IPS-11a (cell line): ENCODE measurements around the gene RNLS.

Experiments used
- H3K4me3 ChIP-seq: one replicate; pipeline ENCODE4 v1.5.1; 2013; ENCODE audit warnings: low read depth, low read length, control low read depth

The RNLS gene

DNA sequence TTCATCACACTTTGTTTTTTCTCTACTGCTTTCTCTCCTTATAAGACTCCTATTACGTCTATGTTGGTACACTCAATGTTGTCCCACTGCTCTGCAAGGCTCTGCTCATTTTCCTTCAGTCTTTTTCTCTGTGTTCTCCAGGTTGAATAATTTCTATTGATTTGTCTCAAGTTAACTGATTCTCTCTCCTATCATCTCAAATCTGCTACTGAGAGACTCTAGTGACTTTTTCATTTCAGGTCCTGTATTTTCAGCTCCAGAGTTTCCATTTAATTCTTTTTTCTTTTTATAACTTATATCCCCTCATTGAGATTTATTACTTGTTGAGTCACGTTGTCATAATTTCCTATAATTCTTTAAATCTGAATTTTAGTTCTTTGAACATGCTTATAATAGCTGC, 100.9 kb downstream of the RNLS start:
- H3K4me3 ChIP-seq = no peak overlapping the region

DNA sequence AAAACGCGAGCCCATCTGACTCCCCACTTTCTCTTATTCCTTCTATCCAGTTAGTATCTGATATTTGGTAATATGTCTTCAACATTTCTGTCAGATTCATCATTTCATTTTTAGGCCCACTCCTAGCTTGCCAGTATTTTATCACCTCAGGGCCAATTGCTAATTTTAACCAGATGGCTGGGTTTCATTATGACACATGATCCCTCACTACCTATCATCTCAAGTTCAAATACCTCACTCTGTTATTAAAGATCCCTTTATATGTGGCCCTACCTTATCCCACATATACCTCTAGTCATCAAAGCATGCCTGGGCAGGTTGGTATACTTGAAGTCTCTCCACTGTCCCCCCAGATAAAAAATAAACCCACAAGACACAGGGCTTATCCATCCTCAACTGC, 104.9 kb downstream of the RNLS start:
- no peak overlapping the region for H3K4me3 ChIP-seq

DNA sequence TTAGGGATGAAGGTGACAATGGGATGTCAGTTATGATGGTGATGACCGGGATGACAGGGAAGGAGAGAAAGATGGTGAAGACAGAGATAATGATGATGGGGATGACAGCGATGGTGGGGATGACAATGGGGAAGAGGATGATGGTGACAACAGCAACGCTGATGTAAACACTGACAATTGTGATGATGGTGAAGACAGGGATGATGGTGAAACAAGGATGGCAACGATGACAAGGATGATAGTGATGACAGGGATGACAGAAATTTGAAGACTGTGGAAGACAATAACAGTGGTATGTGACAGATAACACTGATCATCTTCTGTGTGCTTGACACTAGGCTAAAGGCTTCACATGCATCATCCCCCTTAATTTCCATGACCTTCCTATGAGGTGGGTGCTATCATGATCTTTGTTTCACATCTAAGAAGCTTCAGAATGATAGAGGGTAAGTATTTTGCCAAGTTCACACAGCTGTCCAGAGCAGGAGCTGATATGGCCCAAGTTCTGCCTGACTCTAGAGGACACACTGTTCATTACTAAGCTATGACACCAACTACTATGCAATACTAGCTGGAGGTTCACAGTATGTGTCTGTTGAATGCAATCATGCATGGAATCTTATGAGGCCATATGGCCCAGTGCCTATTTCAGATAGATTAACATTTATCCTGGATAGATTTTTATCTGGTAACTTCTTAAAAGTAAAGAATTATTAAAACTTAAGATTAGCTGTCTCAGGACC, 105.6 kb downstream of the RNLS start:
- no peak overlapping the region for H3K4me3 ChIP-seq

DNA sequence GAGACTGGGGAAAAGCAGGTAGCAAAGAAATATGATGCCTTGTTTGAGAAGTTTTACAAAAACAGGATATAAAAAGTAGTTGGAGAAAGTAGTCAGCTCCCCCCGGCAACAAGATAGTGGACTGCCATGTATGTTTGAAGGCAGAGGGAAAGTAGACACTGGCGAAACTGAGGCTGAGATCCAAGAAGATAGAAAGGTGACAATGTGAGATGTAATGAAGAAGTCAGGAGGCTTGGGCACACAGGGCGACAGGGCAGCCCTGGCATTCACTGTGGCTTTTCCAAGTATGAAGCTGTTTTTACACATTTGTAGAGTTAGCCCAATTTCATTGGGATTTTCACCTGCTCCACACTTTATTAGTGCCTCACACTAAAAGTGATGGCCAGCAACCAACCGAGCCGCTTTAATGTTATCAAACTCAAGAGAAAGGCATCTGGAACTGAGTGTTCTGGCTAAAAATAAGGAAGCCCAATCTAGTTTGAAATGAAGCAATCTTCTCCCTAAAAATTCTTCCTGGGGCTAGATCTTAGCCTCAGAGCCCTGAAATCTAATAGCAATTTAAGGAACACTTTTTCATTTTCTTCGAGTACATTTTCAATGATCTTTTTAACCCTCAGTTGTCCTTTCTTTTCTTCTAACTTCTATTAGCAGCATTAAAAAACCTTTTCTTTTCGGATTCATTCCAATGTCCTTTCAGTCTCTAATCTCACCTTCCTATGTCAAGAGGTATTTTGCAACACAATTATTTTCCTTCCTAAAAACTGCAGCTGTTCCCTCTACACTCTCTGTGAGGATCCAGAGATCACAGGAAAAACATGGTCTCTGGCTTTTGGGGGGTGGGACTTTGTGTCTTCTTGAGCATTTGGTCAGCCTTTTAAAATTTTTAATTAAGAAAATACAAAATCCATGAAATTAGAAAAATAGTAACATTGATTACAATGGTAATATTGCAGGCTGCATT, 108.0 kb downstream of the RNLS start:
- H3K4me3 ChIP-seq = no peak overlapping the region

DNA sequence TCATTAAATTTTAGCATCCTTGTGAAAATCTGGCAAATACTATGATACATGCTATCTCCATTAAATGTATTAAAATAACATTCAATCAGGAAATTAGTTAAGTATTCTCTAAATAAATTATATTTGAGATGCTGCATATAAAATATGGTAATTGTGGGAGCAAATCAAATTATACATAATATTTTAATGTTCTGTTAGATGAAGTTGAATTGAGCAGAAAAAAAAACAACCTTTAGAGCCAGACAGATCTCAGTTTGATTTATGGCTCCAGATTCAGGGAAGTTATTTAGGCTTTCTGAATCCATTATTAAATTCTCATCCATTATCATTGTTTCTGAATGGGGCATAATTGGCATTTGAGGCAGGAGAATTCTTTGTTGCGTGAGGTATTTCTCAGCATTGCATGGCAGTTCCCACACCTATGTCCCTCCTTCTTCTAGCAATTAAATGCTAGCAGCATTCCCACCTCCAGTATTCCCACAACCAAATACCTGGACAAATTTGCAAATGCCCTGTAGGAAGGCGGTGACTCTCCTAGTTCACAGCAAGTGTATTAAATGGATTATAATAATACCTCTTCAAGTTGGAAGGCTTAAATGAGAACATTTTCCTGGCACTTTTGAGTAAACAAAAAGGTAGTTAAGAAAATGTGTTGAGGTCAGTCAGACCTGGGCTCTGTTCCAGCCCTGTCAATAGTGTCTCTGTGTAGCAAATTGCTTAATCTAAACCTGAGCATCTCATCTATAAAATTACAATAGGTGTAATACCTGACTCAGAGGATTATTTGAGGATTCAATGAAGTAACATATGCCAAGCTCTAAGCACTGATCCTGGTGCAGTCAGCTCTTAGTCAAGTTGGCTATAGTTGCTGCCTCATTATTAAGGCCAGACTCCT, 108.9 kb downstream of the RNLS start:
- H3K4me3 ChIP-seq = no peak overlapping the region

DNA sequence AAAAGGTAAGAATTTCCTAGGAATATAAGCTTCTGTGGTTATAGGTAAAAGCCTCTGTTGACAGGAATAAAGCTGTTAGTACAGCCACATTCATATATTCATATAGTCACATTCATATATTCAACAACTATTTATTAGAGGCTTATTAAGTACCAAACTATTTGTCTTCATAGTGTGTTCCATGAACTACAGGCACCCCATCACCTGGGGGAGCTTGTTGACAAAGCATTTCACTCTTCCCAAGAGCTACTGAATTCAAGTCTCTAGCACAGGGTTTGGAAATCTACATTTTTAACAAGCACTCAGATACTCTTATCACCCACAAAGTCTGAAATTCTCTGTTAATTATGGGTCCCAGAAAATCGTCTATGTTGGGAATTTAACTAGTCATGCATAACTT, 110.6 kb downstream of the RNLS start:
- no peak overlapping the region for H3K4me3 ChIP-seq

DNA sequence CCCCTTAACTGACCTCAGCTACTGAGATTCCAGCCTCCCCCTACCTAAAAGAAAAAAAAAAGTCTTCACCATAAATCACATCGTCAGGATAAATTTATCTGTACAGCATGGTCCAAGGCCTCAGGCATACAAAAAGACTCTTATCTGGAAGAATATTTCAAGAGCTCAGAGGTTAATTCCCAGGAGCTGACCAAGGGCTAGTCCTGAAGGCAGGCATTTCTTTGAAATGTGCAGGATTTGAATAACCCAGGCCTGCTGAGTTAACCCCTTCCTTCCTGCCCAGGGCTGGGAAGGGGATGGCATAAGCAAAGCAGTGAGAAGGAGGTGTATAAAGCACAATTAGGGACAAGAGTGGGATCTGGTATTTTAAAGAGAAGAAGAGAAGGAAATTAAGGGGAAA, 111.2 kb downstream of the RNLS start:
- H3K4me3 ChIP-seq = no peak overlapping the region

DNA sequence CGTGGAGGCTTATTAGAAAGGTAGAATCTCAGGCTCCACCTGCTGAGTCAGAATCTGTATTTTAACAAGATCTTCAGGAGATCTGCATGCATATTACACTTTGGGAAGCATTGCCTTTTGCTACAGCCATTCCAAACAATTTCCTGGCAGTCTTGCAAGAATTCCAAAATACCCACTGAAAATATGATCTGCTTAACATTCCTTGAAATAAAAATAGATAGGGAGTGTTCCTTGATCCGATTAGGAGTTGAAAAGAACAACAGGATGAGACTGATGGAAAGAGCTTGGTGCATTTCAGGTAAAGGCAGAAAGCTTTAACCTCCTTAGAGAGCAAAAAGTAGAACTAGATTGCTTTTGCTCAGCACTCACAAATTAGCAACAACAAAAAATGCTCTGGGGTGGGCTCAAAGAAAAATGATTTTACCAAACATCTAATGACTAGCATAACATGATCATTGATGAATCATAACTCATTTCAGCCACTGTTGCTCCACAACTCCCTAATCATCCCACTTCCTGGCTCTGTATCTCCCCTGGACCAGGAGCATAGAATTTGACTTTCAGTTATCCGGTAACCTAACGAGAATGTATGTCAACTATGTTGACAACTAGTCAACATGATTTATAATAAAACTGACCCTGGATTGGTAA, 115.2 kb downstream of the RNLS start:
- H3K4me3 ChIP-seq = no peak overlapping the region

DNA sequence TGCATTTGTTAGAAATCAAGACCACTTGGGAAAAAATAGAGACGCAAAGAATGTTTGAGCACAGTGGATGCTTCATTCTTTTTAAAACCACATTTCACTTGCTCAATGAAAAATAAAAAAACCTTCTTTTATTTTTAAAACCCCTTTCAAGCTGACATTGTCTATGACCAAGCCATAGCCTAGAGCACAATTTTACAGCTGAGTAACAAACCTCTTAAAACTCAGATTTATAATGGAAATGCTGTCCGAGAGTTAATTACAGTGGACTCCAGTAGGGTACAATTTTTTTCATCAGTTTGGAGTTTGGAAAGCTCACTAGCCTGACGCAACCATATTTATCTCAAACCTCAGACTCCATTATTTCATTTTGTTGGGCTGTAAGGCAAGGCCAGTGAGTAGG, 116.3 kb downstream of the RNLS start:
- no peak overlapping the region for H3K4me3 ChIP-seq

DNA sequence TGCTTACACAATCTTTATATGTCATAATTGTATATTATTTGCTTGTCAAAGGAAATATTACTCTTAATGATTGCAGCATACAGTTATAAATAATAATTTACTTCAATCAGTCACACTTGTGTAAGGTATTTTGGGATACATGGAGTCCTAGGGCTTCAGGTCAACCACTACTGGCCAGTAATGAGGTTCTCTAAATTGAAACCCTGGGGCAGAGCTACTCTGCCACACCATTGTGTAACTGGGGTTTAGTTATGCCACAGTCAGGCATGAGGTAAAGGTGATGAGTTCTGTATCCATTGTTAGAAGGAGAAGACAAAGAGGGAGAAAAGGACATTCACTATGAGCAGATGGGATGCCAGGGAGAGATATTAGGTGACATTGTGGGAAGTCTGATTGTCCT, 117.4 kb downstream of the RNLS start:
- H3K4me3 ChIP-seq = no peak overlapping the region

DNA sequence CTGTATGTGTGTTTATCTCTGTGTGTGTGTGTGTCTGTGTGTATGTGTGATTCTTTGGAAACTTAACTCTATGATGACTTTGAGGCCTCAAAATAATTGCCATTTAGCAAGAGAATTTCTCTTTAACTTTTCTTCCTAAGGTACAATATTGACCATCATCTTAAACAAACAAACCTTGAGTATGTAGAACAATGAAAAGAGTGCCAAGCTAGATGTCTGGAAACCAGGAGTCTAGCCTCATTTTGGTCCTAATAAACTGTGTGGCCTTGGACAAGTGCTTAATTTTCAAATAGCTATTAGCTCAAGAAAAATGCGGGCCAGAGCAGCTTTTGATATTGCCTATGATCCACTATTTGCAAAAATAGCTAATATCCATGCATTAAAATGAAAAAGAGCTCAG, 119.3 kb downstream of the RNLS start:
- H3K4me3 ChIP-seq = no peak overlapping the region

DNA sequence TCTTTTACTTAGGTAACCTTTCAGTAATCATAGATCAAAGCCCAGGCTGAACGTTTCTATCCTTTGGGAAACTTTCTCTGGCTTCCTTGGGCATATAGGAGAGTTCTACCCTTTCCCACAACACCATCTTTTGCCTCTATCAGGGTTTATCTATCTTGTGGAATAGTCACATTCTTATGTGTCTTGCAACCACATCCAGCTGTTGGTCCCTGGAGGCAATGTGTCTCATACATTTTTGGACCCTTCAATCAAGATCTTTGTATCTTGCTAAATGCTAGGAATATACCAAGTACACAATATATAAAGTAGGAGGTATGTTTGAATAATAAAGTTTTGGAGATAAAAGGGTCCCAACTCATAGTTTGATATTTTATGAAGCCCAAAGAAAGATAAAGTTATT, 121.7 kb downstream of the RNLS start:
- no peak overlapping the region for H3K4me3 ChIP-seq

DNA sequence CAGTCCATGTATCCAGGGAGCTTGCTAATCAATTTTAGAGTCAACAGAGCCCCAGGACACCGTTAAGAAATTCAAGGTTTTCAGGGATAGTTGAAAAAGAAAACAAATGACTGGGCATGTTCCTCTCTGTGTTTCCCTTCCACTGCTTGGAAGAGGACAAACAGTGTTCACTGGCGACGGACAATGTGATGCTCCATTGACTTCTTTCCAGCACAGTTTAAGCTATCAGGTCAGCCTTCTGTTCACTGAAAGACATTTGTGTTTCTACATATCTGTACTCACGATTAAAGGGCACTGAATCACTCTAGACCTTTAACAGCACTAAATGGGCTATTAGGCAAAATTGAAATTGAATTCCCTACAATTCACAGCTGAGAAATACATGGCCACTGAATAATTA, 123.6 kb downstream of the RNLS start:
- H3K4me3 ChIP-seq = no peak overlapping the region

DNA sequence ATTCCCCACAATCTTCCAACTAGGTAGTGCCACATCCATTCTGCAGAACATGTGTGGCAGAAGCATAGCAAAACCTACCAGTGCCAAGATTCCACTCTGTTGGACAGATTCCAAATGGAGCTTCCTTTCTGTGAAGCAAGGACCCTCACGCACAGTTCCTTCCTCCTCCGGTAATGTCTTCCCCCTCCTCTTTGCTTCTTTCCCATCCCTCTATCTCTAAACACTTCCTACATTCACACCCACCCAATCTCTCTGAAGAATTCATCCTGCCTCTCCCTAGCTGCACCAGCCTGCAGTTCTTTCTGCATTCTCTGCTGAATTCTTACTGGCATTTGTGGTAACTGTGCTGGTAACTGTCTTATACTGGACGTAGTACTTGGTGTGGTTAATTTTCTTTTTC, 124.9 kb downstream of the RNLS start:
- H3K4me3 ChIP-seq = no peak overlapping the region

DNA sequence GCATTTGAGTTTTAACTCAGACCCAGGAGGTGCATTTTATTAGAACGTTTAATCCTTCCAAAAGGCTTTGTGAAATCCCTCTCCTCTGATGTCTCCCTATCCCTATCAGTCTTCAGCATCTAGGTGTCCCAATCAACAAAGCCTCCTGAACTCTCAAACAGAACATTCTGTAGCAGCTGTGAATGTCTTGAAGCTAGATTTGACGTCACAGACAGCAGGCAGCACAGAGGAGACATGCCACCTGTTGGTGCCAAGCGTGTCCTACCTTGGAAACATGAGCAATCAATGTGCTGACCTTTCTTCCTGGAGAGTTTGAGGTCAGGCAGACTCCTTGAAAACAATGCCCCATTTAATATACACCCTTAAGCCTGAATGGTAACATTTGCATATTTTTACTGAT, 125.5 kb downstream of the RNLS start:
- no peak overlapping the region for H3K4me3 ChIP-seq

DNA sequence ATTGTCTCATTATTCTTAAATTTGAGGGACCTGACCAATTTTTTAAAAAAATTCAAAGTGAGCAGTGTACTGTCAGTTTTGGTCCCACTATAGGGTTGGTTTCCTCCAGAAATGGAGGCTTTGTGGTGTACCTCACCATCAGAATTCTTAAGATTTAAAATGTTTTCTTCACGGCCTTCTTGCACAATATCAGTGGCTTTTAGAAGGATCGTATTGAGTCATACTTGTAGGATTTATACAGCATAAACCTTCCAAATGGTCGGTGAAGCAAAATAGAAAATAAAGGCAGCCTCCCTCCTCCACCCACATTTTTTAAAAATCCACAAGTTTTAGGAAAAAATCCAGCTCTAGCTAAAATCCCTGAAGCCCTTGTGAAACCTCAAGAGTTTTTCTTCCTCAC, 126.4 kb downstream of the RNLS start:
- no peak overlapping the region for H3K4me3 ChIP-seq

DNA sequence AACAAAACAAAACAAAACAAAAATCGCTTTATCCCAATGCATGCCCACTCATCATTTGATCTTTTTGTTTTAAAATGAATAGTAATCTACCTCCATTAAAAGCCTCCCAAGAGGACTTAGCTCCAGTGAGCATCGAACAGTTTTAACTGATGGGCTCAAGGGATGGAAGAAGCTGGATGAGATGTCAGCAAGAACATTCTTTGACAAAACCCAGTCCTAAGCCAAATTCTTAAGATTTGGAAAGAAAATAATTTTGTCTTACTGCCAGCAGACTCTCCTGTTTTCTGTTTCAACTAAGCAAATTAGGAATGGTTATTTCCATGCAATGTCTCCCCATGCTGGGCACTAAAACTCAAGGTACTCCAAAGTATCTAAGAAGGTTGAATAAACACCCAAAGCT, 127.3 kb downstream of the RNLS start:
- H3K4me3 ChIP-seq = no peak overlapping the region

DNA sequence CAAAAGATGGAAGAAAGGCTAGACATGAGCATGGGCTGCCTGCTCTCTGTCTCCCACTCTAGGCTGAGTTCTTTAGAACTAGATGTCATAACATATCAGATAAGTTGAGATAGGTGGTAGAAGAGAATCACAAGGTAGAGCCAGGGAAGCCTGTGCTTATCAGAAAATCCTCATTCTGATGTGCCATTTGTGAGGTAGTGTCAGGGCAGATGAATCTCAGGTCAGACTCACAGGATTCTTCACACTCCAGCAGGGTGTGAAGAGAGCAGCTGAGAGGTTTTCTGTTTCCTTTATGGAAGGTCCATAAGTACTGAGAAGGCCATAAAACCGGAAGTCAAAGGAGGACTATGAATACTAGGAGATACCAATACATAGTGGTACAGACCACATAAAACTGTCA, 132.9 kb downstream of the RNLS start:
- H3K4me3 ChIP-seq = no peak overlapping the region

DNA sequence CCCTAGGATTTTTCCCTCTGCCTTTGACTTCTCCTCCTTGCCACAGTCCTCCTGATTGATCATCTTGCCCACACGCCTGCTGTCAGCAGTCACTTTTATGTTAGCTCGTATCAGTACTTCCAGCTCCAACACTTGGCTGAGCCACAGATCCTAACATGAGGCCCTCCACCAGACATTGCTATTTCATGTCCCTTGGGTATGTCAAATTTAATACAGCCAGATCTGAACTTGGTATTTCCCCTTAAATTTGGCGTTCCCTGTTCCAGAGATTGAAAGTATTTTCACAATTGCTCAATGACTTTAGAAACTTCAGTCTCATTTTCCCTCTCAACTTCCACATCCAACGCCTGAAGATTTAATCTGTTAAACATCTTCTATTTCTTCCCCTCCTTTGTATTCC, 140.4 kb downstream of the RNLS start:
- H3K4me3 ChIP-seq = no peak overlapping the region

DNA sequence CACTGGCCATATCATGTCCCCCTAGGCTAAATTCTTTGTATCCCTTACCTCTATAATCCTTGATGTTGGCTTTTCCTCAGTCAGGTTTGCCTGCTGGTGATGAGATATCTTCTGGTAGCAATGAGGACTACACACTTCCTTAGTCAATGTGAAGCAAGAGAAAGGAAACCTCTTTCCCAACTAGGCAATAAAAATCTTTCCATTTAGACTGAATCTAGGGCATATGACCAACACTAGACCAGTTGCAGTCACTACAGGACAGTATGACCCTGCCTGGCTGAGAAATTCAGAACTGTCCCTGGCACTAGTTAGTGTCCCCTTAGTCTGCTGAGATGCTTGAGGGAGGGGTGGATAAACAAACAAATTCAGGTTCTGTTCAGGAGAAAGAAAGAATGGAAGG, 142.6 kb downstream of the RNLS start:
- H3K4me3 ChIP-seq = no peak overlapping the region

DNA sequence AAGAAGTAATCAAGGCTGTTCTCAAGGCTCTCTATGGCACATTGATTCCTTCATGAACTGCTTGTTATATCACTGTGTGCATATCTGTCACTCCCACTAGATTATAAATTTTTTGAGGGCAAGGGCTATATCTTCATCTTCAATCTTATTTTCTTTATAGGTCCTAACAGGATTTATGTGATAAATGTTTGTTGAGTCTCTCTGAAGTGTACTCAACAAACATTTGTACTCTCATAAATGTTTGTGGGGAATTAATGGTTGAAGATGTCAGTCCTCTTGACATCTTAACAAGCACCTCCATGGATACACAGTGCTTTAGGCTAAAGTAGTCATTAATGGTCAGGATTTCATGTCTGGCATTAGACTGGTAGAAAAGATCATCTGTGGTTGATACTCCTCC, 143.2 kb downstream of the RNLS start:
- no peak overlapping the region for H3K4me3 ChIP-seq
